DND-41 (cell line): Measurements from ENCODE around the gene GPC1.

Experiments
- ATAC-seq: fragments of 200-7000 bp; cut with Tn5 transposase; 3 replicates; pipeline ENCODE4 v1.9.1; 2021; ENCODE audit warnings: low read depth; ENCODE audit not compliant: insufficient read depth
- DNase-seq: peaks from one replicate; pipeline ENCODE4 v3.0.0-alpha.2; 2020
- H2AFZ ChIP-seq: 2 replicates; pipeline ENCODE4 v1.6.0; 2012; ENCODE audit warnings: low read depth, low read length
- H3K27ac ChIP-seq: 2 replicates; pipeline ENCODE4 v1.5.1; 2012; ENCODE audit warnings: low read length, inconsistent platforms
- H3K27me3 ChIP-seq: fragments of 200-600 bp; sonication (generic); 2 replicates; pipeline ENCODE4 v1.6.0; 2012; ENCODE audit warnings: low read length, mild to moderate bottlenecking, inconsistent platforms; ENCODE audit not compliant: insufficient read depth, poor library complexity
- H3K36me3 ChIP-seq: 2 replicates; pipeline ENCODE4 v1.5.1; 2012; ENCODE audit warnings: low read length, inconsistent platforms; ENCODE audit not compliant: insufficient read depth
- H3K4me1 ChIP-seq: 2 replicates; pipeline ENCODE4 v1.5.1; 2012; ENCODE audit warnings: mild to moderate bottlenecking, low read length; ENCODE audit not compliant: insufficient read depth
- H3K4me2 ChIP-seq: 2 replicates; pipeline ENCODE4 v1.6.0; 2012; ENCODE audit warnings: mild to moderate bottlenecking, moderate library complexity, low read length, inconsistent platforms; ENCODE audit not compliant: insufficient read depth
- H3K4me3 ChIP-seq, 2 experiments: fragments of 200-600 bp in 1 of 2; shearing (Covaris generic) in 1 of 2; 2 replicates each; pipeline ENCODE4 v1.5.1; 2012 to 2016; ENCODE audit warnings: inconsistent platforms in 2 of 2, low read length in 2 of 2, mild to moderate bottlenecking in 2 of 2, low read depth in 1 of 2, moderate library complexity in 1 of 2
- H3K79me2 ChIP-seq: 2 replicates; pipeline ENCODE4 v1.6.0; 2012; ENCODE audit warnings: low read length, inconsistent platforms; ENCODE audit not compliant: insufficient read depth
- H3K9ac ChIP-seq: 2 replicates; pipeline ENCODE4 v1.6.0; 2012; ENCODE audit warnings: low read depth, mild to moderate bottlenecking, inconsistent platforms, low read length, moderate library complexity
- H3K9me3 ChIP-seq: 2 replicates; pipeline ENCODE4 v1.5.1; 2012; ENCODE audit warnings: low read length, moderate library complexity, mild to moderate bottlenecking, inconsistent platforms; ENCODE audit not compliant: insufficient read depth, severe bottlenecking
- H4K20me1 ChIP-seq: 2 replicates; pipeline ENCODE4 v1.6.0; 2012; ENCODE audit warnings: low read length; ENCODE audit not compliant: insufficient read depth
- CTCF ChIP-seq: IDR thresholded peaks from 2 replicates; pipeline ENCODE4 v1.5.1; 2012; ENCODE audit warnings: borderline replicate concordance, low read length, moderate library complexity, mild to moderate bottlenecking; ENCODE audit not compliant: poor library complexity, severe bottlenecking; ENCODE audit errors: extremely low read depth
- EZH2 ChIP-seq: IDR thresholded peaks from 3 replicates; pipeline ENCODE4 v1.6.1; 2012; ENCODE audit warnings: borderline replicate concordance, low read depth, mild to moderate bottlenecking, moderate library complexity, low read length, inconsistent platforms; ENCODE audit not compliant: severe bottlenecking

Gene GPC1

DNA sequence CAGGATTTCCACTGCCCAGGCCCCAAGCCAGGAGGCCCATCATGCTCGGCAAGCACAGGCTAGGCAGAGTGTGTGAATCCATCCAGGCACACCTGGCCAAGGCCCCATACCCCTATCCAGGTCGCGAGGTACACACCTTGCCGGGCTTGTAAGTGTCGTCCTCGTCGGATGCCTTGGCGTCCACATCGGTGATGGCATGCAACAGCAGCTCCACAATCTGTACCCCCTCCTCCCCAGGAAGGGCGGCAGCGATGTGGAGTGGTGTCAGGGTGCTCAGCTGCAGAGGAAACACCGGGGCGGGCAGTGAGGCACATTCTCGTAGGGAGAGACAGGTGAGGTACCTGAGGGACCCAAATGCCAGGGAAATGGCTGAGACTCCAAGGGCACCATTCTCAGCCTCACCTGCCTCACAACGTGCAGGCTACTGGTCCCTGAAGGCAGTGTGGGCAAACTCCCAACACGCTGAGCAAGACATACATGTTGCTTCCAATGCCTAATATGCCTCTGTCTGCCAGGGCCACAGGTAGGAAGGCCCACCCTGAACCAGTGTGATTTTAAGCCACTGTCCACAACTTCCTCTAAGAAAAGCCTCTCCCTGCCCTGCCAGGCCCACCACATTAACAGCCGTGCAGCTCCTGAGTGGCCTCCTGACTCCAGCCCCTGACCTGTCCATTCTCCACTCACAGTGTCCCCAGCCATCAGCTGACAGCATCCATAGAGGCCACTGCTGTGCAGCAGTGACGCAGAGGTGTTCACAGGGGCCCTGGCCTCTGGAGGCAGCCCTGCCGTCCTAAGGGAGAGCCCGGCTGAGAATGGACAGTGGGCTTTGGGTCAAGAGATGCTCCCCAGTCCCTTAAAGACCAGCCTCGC is 77.4 kb downstream of the GPC1 start:
- Histone ChIP-seq H3K36me3 (peaks cover 33% of the 10 kb centered on the region), H3K4me3 (no peak overlapping the region), H3K4me1 (no peaks in the 10 kb centered on the region), H4K20me1 (no peaks in the 10 kb centered on the region), H3K79me2 (no peaks in the 10 kb centered on the region), H3K27ac (no peak overlapping the region), H3K27me3 (no peaks in the 10 kb centered on the region), H3K9ac (no peak overlapping the region), H3K4me2 (no peak overlapping the region), H3K9me3 (no peaks in the 10 kb centered on the region), H2AFZ (no peak overlapping the region)
- no peak for ATAC-seq
- TF ChIP-seq EZH2 (no peak), CTCF (no peak)
- DNase-seq = no peak

DNA sequence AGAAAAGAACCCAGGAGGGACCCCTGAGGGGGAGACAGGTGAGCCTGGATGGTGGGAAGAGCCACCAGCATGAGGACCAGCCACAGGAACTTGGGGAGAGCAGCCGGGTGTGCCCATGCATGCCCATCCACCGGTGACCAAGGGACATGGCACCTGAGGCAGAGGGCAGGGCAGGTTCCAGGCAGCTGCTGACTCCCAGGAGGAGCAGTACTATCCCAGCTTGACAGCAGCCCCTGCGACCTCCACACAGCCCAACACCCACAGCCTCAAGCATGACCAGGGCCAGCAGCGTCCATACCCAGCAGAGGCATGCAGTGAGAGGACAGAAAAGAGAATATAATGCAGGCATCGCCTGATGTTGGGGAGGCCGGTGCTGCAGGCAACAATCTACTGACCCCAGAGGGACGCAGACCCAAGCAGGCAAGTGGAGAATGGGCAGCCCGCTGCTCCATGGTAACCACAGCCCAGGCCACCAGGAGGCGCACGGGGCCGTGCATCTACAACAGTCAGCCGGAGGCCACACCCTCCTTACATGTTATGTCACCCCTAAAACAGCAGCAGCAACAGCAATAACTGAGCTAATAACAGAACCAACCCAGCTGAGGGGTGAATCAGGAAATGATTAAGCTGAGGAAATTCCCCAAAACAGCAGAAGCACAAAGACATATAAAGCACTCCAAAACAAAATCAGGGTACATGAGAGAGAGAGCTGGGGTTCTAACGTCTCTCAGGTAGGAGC is 78.3 kb downstream of the GPC1 start:
- no peak overlapping the region for H3K9ac ChIP-seq
- peaks cover 39% of the 10 kb centered on the region for H3K36me3 ChIP-seq
- ATAC-seq (peak; percentile 76), DNase-seq (peak; percentile 38)
- TF ChIP-seq EZH2 (no peak), CTCF (peak; percentile 61)
- H3K4me1 ChIP-seq = no peaks in the 10 kb centered on the region
- H3K4me3 ChIP-seq = no peak overlapping the region
- no peaks in the 10 kb centered on the region for H3K9me3 ChIP-seq
- H3K4me2 ChIP-seq = no peak overlapping the region
- no peaks in the 10 kb centered on the region for H3K27me3 ChIP-seq
- H4K20me1 ChIP-seq = no peaks in the 10 kb centered on the region
- no peaks in the 10 kb centered on the region for H3K79me2 ChIP-seq
- no peak overlapping the region for H3K27ac ChIP-seq
- H2AFZ ChIP-seq = no peak overlapping the region

GRCh38 chr2:240514631-240515030 is 79.2 kb downstream of the GPC1 start:
- no peak overlapping the region for H3K27ac ChIP-seq
- H3K9ac ChIP-seq = no peak overlapping the region
- H3K9me3 ChIP-seq = no peaks in the 10 kb centered on the region
- no peak for ATAC-seq
- peaks cover 47% of the 10 kb centered on the region for H3K36me3 ChIP-seq
- H2AFZ ChIP-seq = no peak overlapping the region
- H4K20me1 ChIP-seq = no peaks in the 10 kb centered on the region
- TF ChIP-seq EZH2 (no peak), CTCF (no peak)
- no peaks in the 10 kb centered on the region for H3K79me2 ChIP-seq
- no peak overlapping the region for H3K4me3 ChIP-seq
- no peaks in the 10 kb centered on the region for H3K4me1 ChIP-seq
- H3K27me3 ChIP-seq = no peaks in the 10 kb centered on the region
- DNase-seq = no peak
- no peak overlapping the region for H3K4me2 ChIP-seq
